ENCODE data around the gene CRY2. TPM values are rescaled to one million over a fixed set of nuclear protein-coding genes. Genes with fewer than 3 reads are reported as not detected.

The CRY2 gene
- total and polyA plus RNA-seq, 8 donors = 15.3 to 29.4 (median 20.7) TPM

- H3K9me3 ChIP-seq = no peaks in the 10 kb centered on the region
- ATAC-seq (no peak), FAIRE-seq (no peak), DNase-seq (peak in 1 of 6 donors; percentile 42)
- intact Hi-C loops (cut with DNase I) = no loop called here
- H3K27me3 ChIP-seq = no peaks in the 10 kb centered on the region
- no peaks in the 10 kb centered on the region for H3K4me1 ChIP-seq
- H3K36me3 ChIP-seq = no peaks in the 10 kb centered on the region
- WGBS, 2 donors = 80 to 90% methylated on average over 9 of the region's 9 CpGs
- H3K4me3 ChIP-seq = no peak overlapping the region
- H3K27ac ChIP-seq = no peak overlapping the region
- TF ChIP-seq, protein P1, sequence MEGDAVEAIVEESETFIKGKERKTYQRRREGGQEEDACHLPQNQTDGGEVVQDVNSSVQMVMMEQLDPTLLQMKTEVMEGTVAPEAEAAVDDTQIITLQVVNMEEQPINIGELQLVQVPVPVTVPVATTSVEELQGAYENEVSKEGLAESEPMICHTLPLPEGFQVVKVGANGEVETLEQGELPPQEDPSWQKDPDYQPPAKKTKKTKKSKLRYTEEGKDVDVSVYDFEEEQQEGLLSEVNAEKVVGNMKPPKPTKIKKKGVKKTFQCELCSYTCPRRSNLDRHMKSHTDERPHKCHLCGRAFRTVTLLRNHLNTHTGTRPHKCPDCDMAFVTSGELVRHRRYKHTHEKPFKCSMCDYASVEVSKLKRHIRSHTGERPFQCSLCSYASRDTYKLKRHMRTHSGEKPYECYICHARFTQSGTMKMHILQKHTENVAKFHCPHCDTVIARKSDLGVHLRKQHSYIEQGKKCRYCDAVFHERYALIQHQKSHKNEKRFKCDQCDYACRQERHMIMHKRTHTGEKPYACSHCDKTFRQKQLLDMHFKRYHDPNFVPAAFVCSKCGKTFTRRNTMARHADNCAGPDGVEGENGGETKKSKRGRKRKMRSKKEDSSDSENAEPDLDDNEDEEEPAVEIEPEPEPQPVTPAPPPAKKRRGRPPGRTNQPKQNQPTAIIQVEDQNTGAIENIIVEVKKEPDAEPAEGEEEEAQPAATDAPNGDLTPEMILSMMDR (IDR thresholded peaks at IDR 0.05) = no peak
Observed at GRCh38 chr11:45890886-45891550, 43.7 kb downstream of the CRY2 start.

DNA sequence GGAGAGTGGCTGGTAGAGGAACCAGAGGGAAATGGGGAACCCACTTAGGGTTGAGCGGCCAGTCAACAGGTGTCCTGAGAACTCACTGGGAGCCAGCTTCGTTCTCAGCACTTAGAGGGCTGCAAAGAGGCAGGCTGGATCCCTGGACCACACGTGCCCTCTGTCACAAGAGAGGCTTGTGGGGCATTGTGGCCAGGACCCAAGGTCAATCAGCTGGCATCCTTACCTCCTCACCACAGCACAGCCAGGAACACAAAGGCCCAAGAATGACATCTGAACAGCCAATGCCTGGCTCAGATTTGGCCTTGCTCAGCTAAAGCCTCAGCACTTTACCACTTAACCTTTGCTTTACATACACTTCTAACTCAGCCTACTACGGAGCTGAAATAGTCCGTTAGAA is 45.6 kb downstream of the CRY2 start:
- 78% methylated on average over 5 of the region's 5 CpGs for WGBS, 2 donors
- Histone ChIP-seq H3K4me3 (no peak overlapping the region), H3K9me3 (no peaks in the 10 kb centered on the region), H3K4me1 (peaks cover 0 to 7% (median 0%) of the 10 kb centered on the region in 3 donors), H3K27ac (no peak overlapping the region), H3K36me3 (no peaks in the 10 kb centered on the region), H3K27me3 (no peaks in the 10 kb centered on the region)
- intact Hi-C loops (cut with DNase I) = no loop called here
- DNase-seq (peak in 1 of 6 donors; percentile 29), FAIRE-seq (no peak), ATAC-seq (peak in 1 of 4 donors; percentile 17)
- TF ChIP-seq, protein P1 (IDR thresholded peaks at IDR 0.05) = no peak

GRCh38 chr11:45894555-45895247 is 47.4 kb downstream of the CRY2 start:
- Histone ChIP-seq H3K27ac (no peak overlapping the region), H3K4me3 (no peak overlapping the region), H3K4me1 (peaks cover 0 to 7% (median 4%) of the 10 kb centered on the region in 3 donors), H3K9me3 (no peaks in the 10 kb centered on the region), H3K27me3 (no peaks in the 10 kb centered on the region), H3K36me3 (no peaks in the 10 kb centered on the region)
- DNase-seq (peak in 2 of 6 donors; percentile 21 to 52), FAIRE-seq (no peak), ATAC-seq (no peak)
- intact Hi-C loops (cut with DNase I) = no loop called here
- WGBS, 2 donors = 86 to 91% methylated on average over 6 of the region's 6 CpGs
- TF ChIP-seq, protein P1 (IDR thresholded peaks at IDR 0.05) = no peak

DNA sequence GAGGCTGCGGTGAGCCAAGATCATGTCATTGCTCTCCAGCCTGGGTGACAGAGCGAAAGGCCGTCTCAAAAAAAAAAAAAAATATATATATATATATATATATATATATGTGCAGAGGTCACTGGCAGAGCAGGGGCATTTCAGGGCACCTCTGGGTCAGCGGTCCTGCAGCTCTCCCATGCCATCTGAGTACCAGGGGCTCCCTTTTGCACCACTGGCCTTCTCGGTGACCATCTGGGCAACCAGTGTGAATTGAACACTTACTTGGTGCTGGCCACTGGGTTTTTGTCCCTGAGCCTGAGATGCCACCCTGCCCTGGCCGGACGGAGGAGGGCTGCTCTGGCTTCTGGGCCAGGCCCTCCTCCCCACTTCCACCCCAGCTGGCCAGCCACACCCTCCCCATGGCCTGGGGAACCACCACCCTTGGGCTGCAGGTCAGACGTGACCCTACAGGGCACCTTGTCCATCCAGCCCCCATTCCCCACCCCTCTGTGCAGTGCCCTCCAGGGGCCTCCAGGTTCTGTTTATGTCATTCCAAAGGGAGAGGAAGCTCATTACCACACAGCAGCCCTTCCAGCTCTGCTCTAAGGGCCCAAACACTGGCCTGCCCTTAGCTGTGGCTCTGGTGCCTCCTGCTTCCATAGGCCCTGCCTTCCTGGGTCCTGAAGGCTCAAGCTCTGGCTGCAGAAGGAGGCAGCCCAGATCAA is 48.4 kb downstream of the CRY2 start:
- 90 to 95% methylated on average over 8 of the region's 8 CpGs for WGBS, 2 donors
- peak in 2 of 6 donors; percentile 30 to 64 for DNase-seq
- Histone ChIP-seq H3K27me3 (no peaks in the 10 kb centered on the region), H3K9me3 (no peaks in the 10 kb centered on the region), H3K4me1 (peaks cover 0 to 7% (median 4%) of the 10 kb centered on the region in 3 donors), H3K27ac (no peak overlapping the region), H3K4me3 (no peak overlapping the region), H3K36me3 (no peaks in the 10 kb centered on the region)
- intact Hi-C loops (cut with DNase I) = no loop called here
- FAIRE-seq = no peak
- TF ChIP-seq, protein P1 (IDR thresholded peaks at IDR 0.05) = no peak
- no peak for ATAC-seq

All from pancreas (tissue), 10 donors.